Loucy (cell line): ENCODE results near the gene KRABD2.

ENCODE experiments used
- CTCF ChIP-seq: fragments of 200-600 bp; sonication (generic); conservative IDR thresholded peaks from 2 replicates; pipeline ENCODE4 v1.5.1; 2014; ENCODE audit warnings: mild to moderate bottlenecking, antibody characterized with exemption, low read length
- EZH2phosphoT487 ChIP-seq: fragments of 200-600 bp; IDR thresholded peaks from 2 replicates; pipeline ENCODE4 v1.6.1; 2018; ENCODE audit warnings: antibody characterized with exemption, mild to moderate bottlenecking, moderate library complexity, borderline replicate concordance

- TF ChIP-seq CTCF (no peak), EZH2phosphoT487 (no peak)
Observed at GRCh38 chr17:8406174-8406573, 29.7 kb upstream of the KRABD2 start.
